GOT3 (cell line): ENCODE data around the gene PAFAH2.
"Not testable (repeated sequence)": the region's sequence is repeated elsewhere in the genome, so short reads cannot be mapped to it uniquely, and the experiment has no call there.

ENCODE experiments used
- DNase-seq: peaks from one replicate; lab custom pipeline; 2025; ENCODE audit warnings: mixed read lengths; lab: John Stamatoyannopoulos, UW

Gene PAFAH2

GRCh38 chr1:26010825-26011224 lies 13.0 kb upstream of the PAFAH2 start:
- no peak for DNase-seq

GRCh38 chr1:26009796-26010447 lies 12.1 kb upstream of the PAFAH2 start:
- no peak for DNase-seq

GRCh38 chr1:26006710-26007109 lies 8.8 kb upstream of the PAFAH2 start:
- DNase-seq, result no peak

GRCh38 chr1:26005434-26006105 lies 7.7 kb upstream of the PAFAH2 start:
- DNase-seq, result no peak

GRCh38 chr1:26003756-26004155 lies 5.9 kb upstream of the PAFAH2 start:
- no peak for DNase-seq

GRCh38 chr1:26003262-26003661 lies 5.4 kb upstream of the PAFAH2 start:
- DNase-seq, result no peak

- no peak for DNase-seq
Measured at GRCh38 chr1:25999041-25999800, 1.4 kb upstream of the PAFAH2 start.

- DNase-seq, result no peak
Measured at GRCh38 chr1:25996966-25997827, 666 bp downstream of the PAFAH2 start.

- DNase-seq, result no peak
Measured at GRCh38 chr1:25994402-25995150, 3.3 kb downstream of the PAFAH2 start.

- DNase-seq, result no peak
Measured at GRCh38 chr1:25993197-25993951, 4.5 kb downstream of the PAFAH2 start.

- DNase-seq, result no peak
Measured at GRCh38 chr1:25992689-25993171, 5.1 kb downstream of the PAFAH2 start.

- no peak for DNase-seq
Measured at GRCh38 chr1:25991937-25992688, 5.8 kb downstream of the PAFAH2 start.

- no peak for DNase-seq
Measured at GRCh38 chr1:25990702-25991395, 7.0 kb downstream of the PAFAH2 start.

- DNase-seq, result no peak
Measured at GRCh38 chr1:25990251-25990650, 7.6 kb downstream of the PAFAH2 start.

- DNase-seq, result no peak
Measured at GRCh38 chr1:25989440-25990234, 8.2 kb downstream of the PAFAH2 start.

GRCh38 chr1:25987951-25988350 lies 9.9 kb downstream of the PAFAH2 start:
- DNase-seq, result no peak

GRCh38 chr1:25986773-25987172 lies 11.1 kb downstream of the PAFAH2 start:
- DNase-seq, result not testable (repeated sequence)

- DNase-seq, result no peak
Measured at GRCh38 chr1:25985670-25986069, 12.2 kb downstream of the PAFAH2 start.
